Activated CD4-positive, alpha-beta T cell treated with anti-CD3 and anti-CD28 coated beads, Interleukin-2, Interleukin-4, amounts not matched to agents 100 ng/mL and 50 ng/mL, durations not matched to agents 16 hours and 8 hours (primary cell): ENCODE measurements around the gene GRID1.

Experiments used
- DNase-seq: peaks from one replicate; pipeline ENCODE4 v3.0.0-alpha.2; 2020; ENCODE audit warnings: low spot score

The GRID1 gene

DNA sequence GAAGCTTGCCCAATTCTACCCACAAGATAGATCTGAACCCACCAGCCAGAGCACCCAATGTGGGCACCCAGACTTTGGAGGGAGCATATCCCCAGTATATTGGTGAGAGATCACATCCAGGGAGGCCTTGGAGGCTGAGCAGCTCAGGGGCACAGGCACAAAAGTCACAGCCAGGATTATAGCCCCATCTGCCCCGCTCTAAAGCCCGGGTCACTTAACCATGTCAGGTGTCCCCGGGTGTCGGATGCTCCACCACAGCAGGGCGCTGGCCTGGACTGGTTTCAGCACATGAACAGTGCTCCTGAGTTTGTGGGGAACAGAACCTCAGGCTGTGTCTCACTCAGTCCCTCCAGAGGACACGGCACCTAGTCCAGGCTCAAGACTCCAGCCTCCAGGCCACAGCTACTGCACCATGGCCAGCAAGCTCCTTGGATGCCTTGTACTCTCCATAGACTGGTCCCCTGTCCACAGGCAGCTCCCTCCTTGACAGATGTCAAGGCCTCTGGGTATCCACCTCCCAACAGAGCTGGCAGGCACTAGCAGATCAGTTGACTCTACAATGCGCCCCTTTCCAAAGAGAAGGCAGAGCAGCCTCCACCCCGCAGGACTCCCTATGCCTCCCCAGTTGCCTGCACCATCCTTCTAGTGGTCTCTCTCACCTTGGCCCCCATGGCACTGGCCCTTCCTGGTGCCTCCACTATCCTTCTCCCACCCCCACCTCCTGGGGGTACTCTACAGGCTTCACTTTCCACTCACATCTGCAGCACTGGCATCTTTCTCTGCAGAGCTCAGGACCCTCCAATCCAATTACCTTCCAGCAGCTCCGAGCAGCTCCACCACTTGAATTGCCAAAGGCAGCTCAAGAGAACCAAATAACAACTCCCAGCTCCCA, 306.0 kb downstream of the GRID1 start:
- DNase-seq, result no peak

DNA sequence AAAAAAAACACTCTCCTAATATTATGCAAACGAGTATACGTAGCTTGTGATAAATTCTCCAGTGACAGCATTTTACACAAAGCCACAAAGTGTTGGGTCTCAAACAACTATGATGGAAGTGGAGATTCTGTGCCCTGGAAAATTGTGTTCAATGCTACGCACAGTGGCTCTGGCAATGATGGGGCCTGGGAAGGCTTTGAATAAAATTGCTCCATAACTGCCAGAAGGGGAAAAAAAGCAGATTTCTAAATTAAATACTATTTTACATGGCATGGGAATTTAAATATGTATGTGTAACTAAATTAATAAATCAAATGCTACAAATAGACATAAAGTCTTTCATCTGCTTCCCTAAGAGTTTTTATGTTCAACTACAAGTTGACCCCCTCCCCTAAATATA, 306.7 kb downstream of the GRID1 start:
- DNase-seq, result no peak

DNA sequence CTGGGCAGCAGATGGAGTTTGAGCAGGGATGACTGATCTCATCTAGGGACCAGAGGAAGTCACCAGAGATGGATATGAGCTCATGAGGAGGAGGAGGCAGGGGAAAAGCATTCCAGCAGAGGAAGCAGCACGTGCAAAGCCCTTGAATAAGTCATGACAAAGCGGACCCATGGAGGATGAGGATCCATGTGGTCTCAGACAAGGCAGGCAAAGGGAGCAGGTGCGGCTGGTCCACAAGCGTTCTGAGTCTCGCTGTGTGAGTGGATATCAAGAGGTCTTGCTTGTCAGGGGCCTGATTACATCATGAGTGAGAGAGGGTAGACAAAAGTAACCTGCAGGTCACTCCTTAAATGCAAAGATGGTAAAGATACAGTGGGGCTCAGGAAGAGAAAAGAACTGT, 307.6 kb downstream of the GRID1 start:
- DNase-seq, result no peak

DNA sequence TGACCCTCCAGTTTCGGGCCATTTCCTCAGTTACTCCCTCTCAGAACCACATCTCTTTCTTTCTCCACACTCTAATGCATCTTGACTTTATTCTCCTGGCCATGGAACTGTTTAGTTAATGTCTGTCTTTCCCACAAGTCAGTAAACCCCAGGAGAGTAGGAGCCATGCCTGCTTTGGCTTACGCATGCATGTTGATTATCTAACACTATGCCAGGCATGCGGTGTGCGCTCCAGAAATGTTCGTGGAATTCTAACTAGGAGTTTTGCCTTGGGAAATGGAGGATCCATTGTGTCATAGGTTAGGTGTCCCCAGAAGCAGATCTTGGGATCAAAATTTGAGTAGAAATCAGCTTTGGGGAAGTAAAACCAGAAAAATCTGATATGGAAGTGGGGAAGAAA, 308.9 kb downstream of the GRID1 start:
- no peak for DNase-seq

DNA sequence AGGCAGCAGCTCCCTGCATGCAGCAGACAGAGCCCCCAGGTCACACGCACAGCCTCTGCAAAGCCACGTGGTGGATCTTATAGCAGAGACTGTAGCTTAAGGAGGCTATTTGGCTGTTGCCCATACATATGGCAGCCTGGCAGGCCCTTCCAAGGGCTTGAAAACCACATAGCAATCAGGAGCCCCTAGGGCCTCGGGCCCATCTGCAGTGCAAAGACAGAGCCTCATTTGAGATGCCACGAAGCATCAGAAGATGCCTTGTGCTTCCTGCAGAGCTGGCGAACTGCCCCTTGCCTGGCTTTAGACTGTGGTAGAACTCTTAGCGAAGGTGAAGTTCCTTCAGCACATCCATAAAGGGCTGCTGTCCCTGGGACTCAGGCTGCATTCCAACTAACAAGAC, 309.9 kb downstream of the GRID1 start:
- DNase-seq, result no peak

DNA sequence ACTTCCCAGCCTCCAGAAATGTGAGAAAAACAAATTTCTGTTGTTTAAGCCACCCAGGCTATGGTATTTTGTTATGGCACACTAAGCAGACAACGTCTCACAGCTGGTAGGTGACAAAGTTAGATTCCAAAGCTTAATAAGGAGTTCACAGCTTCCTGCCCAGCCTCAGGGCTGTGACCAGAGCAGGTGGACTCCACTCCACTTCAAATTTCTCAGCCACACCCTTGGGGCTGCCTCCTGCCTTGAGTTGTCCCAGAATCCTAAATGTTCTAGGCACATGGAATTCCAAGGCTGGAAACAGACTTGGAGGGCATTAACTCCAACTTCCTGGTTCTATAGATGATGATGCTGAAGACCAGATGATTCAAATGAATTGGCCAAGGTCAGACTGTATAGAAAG, 310.7 kb downstream of the GRID1 start:
- DNase-seq, result no peak

DNA sequence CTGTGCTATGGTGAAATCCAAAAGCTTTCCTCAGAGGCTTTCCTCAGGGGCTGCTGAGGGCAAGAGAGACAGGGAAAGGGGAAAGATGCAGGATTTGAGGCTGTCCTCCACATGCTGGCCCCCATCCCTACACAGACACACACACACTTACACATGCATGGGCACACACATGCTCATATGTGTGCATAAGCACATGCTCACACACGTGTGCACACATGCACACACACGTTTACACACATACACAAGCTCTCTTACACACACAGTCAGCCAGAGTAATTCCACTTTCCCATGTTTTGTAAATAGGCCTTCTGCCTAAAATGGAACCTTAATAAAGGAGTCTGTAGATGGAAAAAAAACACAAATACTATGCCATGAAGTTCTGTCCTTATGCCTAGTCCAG, 312.9 kb downstream of the GRID1 start:
- DNase-seq, result no peak

DNA sequence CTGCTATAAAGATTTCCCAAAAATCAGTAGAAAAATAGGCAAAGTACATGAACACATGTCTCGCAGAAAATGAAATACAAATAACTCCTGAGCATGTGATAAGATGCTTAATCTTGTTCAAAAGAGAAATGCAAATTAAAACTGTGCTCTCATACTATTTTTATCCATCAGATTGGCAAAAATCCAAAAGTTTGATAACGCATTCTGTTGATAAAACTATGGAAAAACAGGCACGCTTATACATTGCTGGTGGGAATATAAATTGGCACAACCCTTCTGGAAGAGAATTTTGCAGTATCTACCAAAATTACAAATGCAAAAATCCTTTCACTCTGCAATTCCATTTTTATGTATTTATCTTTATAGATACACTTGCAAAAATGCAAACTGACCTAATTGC, 315.0 kb downstream of the GRID1 start:
- DNase-seq, result no peak

DNA sequence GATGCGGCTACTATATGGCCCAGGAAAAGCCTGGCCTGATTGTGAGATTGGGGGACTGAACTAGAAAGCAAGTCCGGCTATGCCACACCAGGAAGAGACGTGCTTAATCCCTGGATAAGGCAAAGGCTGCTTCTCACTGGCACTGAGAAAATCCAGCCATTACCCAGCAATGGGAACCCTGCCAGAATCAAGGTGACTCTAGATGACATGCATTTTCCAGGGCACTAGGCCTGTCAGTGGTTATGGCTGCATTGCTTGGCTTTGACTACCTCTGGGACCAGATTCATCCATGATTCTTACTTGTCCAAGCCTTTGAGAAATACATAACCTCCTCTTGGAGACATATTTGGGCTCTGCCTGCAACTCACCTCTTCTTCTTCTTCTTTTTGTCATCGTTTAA, 317.2 kb downstream of the GRID1 start:
- DNase-seq, result no peak

DNA sequence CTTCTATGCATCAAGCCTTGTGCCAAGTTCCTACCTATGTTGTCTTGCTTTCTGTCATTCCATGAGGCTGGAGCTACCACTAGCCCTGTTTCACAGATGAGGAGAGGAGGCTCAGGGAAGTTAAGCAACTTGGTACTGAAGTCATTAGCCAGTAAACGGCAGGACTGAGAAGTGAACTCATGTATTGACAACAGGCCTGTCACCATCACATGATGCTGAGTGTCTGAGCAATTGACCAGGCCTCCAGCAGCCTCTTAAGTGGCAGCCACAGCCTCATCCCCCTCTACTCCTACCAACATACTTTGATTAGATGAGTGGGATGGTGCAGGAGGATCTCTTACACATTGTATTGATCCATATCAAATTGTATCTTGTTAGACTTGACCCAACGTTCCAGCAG, 317.6 kb downstream of the GRID1 start:
- no peak for DNase-seq

DNA sequence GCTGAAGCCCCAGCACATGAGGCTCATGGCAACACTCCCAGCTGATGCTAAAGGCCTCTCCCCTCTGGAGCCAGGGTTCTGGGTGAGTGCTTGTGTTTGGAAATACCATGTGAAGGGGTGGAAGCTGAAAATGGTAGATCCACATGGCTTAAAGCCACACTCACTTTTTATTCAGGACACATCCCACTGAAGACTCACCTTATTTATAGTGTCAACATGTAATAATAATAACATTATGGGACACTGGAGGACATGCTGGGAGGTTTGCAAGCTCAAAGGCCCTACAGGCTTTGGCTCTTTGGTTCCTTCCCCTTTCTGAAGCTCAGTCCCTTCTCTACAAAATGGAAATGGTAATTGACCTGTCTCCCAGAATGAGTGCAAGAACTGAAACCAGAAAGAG, 318.0 kb downstream of the GRID1 start:
- no peak for DNase-seq

DNA sequence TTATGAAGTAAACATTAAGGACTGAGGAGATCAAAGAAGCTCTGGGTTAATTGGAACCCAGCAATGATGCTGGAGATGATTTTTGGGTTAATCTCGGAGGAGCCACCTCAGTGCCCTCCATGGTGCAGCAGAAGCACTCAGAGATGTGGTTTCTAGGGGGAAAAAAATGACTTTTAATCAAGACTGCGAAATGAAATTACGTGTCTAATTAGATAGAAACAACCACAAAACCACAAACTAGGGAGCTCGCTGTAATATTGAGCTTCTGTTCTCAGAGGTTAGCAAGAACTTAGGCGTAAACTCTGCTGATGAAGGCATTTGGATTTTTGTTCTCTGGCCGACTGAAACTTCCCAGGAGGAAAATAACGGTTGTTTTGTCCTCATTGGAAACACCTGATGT, 319.0 kb downstream of the GRID1 start:
- peak; percentile 84 for DNase-seq

DNA sequence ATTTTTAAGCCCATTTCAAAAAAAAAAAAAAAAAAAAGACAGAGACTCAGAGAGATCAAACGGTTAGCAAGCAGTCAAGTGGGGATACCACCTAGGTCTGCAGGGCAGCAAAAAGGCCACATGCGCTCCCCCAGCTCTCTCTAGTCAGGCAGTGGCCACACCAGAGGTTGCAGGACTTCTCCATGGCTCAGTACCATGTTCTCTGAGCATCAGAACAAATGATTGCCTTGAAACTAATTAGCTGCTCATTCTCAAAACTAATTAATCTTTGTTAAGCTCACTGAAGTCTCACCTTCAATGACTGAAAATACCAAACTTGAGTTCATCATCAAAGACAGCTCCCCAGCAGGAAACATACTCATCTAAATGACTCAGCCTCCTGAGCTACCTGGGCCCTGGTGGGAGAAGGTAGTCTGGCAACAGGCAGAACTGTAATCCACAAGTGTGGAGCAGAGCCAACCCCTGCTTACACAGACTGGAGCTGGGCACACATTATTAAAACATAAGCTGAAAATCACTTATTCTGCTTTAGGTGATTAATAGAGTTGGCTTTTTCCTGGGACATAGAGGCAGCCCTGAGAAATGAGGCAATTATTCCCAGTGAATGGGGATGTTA, 319.6 kb downstream of the GRID1 start:
- peak; percentile 48 for DNase-seq

DNA sequence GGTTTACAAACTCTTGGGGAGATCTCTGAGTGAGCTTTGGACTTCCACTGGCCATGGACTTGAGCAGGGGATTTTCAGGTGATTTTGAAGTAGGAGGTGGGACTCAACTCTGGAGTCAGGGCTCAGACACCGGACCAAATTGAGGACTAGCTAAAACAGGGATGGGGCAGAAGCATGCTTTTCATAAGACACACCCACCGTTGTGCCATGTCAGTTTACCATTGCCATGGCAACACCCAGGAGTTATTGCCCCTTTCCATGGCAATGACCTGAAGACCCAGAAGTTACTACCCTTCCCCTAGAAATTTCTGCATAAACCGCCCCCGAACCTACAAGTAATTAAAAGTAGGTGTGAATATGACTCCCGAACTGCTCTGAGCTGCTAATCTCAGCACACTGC, 320.7 kb downstream of the GRID1 start:
- DNase-seq, result no peak

DNA sequence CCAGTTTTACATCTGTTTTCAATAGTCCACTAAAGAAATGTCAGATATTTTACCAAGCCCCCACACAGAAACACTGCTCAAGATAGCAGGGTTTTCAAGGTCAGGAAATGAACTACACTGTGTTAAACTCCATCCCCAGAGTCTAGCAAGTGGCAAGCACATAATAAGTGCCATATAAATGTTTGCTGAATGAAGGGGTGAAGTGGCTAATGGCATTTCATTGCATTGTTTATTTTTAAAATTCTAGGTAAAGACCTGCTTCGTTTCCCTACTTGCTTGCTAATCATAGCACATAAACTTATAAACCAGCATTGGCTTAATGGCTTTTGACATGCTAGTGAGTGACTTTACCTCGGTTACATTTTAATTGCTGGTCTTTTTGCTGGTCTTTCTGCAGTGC, 322.6 kb downstream of the GRID1 start:
- DNase-seq, result no peak

DNA sequence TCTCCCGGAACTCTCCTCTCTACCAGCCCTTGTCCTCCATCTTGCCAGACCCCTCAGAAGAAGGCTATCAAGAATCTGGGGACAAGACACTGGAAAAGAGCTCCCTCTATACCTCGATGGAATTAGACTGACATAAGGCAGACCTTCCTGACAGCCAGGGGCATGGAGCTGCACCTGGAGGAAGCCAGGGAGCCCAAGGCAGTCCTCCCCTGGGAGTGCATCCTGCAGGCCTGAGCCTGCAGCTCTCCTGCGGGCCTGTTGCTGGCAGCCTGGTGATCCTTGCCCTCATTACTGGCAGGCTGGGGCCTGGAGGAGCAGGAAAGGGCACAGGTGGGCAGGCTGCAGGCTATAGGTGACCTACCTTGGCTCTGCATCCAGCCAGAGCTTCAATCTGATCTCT, 323.4 kb downstream of the GRID1 start:
- DNase-seq, result no peak

DNA sequence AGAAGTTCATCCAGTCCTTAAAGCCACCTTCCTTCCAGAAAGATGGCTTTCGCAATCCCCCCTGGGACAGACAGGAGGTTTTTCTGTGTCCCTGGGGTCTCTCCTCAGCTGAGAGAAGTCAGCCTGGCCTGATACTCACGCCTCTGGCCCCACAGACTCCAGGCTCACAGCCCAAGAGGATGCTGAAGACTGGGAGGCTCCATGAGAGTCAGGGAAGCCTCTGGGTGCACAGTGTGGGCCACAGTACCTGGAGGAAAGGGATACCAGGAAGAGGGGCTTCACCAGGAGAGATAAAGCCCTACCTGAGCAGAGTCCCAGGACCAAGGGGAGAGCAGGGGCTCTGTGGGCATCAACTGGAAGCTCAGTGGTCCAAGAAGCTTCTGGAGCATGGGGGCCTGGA, 324.4 kb downstream of the GRID1 start:
- no peak for DNase-seq

DNA sequence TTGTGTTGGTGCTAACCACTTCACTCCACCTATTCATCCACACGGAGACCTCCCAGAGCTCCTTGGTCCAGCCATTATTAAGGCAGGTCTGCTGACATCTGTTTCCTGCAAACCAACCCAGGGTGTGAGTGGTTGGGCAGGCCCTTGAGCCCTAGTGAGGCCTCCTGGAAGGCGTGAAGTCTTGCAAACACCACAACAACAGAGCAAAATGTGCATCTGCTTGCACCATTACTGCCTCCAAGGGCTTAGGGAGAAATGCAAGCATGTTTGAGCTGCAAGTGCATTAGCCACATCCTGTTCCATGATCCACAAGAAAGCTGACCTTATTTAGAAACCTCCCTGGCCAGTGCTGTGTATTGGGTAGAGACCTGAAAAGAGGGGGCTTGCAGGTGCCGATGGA, 325.5 kb downstream of the GRID1 start:
- DNase-seq, result no peak

DNA sequence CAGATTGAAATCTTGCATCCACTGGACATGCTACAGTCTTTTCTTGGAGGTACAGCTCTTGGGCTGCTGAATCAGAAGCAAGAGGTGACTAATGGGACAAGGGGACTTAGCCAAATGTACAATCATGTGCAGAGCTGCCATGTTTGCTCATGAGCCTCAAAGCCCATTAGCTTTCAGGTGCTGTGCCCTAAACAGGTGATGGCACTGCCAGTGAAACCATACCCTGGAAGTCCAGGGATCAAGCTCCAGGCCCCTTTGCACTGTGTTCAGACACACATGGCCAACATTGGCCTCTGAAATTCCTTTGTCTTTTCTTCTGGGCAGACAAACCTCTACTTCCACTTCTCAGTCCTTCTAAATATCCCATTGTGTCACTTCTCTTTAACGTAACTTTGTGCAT, 328.2 kb downstream of the GRID1 start:
- no peak for DNase-seq

DNA sequence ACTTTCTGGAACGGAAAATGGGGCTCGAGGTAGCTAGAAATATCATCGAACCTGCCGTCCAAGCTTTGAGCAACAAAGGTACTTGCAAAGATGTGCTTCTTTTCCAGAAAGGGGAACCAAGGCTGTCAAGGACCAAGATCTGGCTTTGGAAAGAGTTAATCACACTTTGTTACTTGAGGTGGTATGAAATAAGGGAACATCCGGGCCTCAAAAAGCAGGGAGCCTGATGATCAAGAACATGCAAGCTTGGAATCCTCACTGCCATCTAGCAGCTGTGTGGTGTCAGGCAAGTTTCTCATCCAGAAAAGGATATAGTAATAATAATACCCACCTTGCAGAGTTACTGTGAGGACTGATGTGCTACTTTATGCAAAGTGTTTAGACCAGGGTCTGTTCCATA, 329.5 kb downstream of the GRID1 start:
- DNase-seq, result no peak

DNA sequence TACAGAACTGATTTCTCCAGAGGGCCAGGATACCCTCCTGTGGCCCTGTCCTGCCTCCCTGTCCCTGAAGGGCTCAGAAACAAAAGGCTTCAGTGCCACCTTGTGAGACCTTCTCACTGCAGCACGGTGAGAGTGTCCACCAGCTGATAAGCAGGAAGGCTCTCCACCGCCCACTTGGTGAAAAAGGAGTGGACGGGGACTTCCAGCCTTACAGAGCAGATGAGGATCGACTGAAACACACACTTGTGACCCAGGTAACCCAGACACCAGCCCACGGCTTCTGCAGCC, 330.1 kb downstream of the GRID1 start:
- DNase-seq, result no peak

DNA sequence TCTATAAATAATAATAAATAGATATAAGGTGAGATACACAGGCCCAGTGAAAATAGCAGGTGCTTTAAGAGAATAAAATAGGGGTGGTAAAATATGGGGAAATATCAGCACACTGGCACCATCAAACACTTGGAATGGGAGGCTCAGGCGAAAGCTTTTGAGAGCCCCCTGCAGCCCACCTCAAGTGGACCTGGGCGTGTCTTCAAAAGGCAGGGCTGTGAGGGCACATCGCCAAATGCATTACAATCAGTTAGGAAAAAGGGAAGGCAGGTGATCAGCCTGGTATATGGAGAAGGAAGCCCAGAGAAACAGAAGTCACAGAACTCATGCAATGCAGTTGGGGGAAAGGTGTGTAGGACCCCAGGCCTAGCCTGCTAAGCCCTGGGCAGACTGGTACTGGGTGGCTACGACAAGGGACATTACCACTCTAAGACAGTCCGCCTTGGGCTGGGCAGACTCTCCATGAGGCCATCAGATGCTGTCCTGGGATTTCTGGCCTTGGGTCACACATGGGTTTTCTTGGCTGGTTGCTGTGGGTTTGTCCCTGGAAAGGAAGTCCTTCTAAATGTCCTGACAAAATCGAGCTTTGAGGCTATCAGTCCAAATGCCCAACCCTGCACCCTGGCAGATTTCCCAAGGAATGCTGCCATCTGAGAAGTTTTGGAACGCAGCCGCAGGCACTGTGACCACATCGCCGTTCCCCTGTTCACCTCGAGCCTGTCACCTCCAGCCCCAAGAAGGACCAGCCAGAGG, 330.6 kb downstream of the GRID1 start:
- no peak for DNase-seq

DNA sequence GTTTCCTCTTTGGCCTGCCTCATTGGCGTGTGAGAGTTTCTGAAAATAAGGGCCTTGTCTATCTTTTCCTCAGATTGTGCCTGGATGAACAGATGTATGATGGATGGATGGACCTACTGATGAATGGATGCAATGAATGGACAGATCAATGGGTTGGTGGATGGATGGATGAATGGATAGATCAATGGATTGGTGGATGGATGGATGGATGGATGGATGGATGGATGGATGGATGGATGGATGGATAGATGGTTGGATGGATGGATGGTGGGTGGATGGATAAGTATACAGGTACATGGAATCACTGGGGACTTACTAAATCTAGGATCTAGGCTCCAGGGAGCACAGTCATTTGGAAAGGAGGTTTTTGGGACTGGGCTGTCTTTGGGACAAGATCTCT, 331.9 kb downstream of the GRID1 start:
- no peak for DNase-seq
